ENCODE results near the gene STAG1. TPM values are rescaled to one million over a fixed set of nuclear protein-coding genes. Genes with fewer than 3 reads are reported as not detected.

Gene STAG1
- total RNA-seq, 1 experiment from 2014 or later: 34.6 TPM

GRCh38 chr3:136444581-136444980 is 307.6 kb downstream of the STAG1 start:
- Histone ChIP-seq H3K23me2 (ENCODE audit: insufficient read length, low read depth, low read length, poor library complexity, severe bottlenecking) (no peaks in the 10 kb centered on the region), H3K79me2 (ENCODE audit: insufficient read depth, low read length) (no peaks in the 10 kb centered on the region), H2AFZ (ENCODE audit: low read length) (no peak overlapping the region), H2BK120ac (ENCODE audit: low read depth, low read length, poor library complexity, severe bottlenecking) (no peak overlapping the region), H2BK15ac (ENCODE audit: low read depth, low read length) (no peak overlapping the region), H3K9me3 (ENCODE audit: control insufficient read depth, low read depth, low read length) (no peaks in the 10 kb centered on the region), H4K5ac (ENCODE audit: insufficient read length, low read depth, low read length) (no peak overlapping the region), H3K56ac (ENCODE audit: insufficient read length, low read depth, low read length) (no peak overlapping the region), H2BK20ac (ENCODE audit: low read depth, low read length, poor library complexity, severe bottlenecking) (no peak overlapping the region), H4K8ac (replicated peaks; ENCODE audit: insufficient read length, low read depth, low read length) (no peak overlapping the region), H3T11ph (ENCODE audit: low read length) (no peak overlapping the region), H4K91ac (ENCODE audit: insufficient read length, low read depth, low read length) (no peak overlapping the region), H3K23ac (ENCODE audit: insufficient read length, low read depth, low read length) (no peak overlapping the region), H3K79me1 (ENCODE audit: insufficient read depth, low read depth, low read length, poor library complexity, severe bottlenecking) (no peaks in the 10 kb centered on the region), H3K4ac (ENCODE audit: low read depth, low read length) (no peak overlapping the region), H2BK5ac (ENCODE audit: insufficient read length, low read length) (no peak overlapping the region), H3K4me2 (ENCODE audit: insufficient read depth, insufficient read length, low read length) (no peak overlapping the region), H3K27ac (ENCODE audit: insufficient read length, low read depth, low read length) (no peak overlapping the region), H2AK5ac (ENCODE audit: insufficient read length, low read length) (no peak overlapping the region), H4K20me1 (ENCODE audit: control insufficient read depth, insufficient read depth, insufficient read length) (no peaks in the 10 kb centered on the region), H3K14ac (ENCODE audit: insufficient read depth, low read length) (no peak overlapping the region), H2BK12ac (ENCODE audit: insufficient read length, low read depth, low read length) (no peak overlapping the region), H3K18ac (ENCODE audit: insufficient read length, low read depth, low read length) (no peak overlapping the region), H3K4me1 (ENCODE audit: insufficient read depth, low read length) (no peaks in the 10 kb centered on the region), H3K9ac (ENCODE audit: extremely low read depth, insufficient read length, low read length) (no peak overlapping the region), H3K27me3 (ENCODE audit: insufficient read depth, low read length) (no peaks in the 10 kb centered on the region)
- no peaks in the 10 kb centered on the region for H3K27me3 Mint-ChIP-seq (ENCODE audit: low read depth)
- no peaks in the 10 kb centered on the region for H3K9me3 Mint-ChIP-seq
- H3K27ac Mint-ChIP-seq: no peak overlapping the region
- WGBS (ENCODE audit: extremely low coverage, insufficient read length, low lambda C conversion rate): no CpG with 5 or more reads among the region's 3 CpGs
- H3K4me1 Mint-ChIP-seq: no peaks in the 10 kb centered on the region
- DNase-seq: no peak
- no peak for TF ChIP-seq CTCF (conservative IDR thresholded peaks at IDR 0.05)
- no peak overlapping the region for H3K4me3 Mint-ChIP-seq
- H3K36me3 Mint-ChIP-seq (ENCODE audit: insufficient read depth in 1 of 3, low read depth in 3 of 3): peaks cover 3 to 19% (median 10%) of the 10 kb centered on the region in 3 experiments; a peak in 5 of 7 replicates

All from H9 (cell line).